Measurements from ENCODE around the gene PINLYP.

DNA sequence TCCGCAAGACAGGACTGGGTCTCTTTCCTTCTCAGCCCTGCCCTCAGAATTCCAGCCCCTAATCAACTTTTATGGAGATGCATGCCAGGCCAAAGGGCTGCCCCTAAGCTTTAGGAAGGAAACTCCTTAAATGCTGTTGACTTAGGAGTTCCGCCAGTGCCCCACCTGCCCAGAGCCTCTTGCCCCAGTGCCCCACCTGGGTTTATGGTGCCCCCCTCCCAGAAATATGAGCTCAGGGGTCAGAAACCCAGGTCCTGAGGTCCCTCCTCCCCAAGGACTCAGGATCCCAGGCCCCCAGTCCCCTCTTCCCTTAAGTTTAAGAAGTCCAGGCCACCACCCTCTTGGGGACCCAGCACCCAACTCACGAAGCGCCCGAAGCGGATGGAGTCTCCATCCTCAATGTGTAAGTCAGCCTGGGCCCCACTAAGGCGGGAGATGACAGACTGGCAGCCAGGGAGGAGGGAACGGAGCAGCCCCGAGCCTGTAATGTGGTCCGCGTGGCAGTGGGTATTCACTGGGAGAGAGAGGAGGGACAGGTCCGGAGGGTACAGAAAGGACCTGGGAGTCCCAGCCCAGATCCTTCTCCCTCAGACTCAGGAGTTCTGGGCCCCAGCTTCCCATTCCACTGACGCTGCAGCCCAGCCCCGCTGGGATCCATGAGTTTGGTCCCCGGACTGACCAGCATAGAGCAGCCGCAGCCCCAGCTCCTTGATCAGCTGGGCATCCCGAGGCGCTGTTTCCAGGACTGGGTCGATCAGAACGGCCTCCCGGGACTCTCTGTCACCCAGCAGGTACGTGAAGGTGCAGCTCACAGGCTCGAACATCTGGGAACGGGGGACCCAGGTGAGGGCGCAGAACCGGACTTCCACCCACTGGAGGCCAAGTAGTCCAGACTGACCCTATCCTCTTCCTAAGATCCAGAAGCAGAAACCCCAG is 49.5 kb upstream of the PINLYP start:
- TF ChIP-seq, protein P1, sequence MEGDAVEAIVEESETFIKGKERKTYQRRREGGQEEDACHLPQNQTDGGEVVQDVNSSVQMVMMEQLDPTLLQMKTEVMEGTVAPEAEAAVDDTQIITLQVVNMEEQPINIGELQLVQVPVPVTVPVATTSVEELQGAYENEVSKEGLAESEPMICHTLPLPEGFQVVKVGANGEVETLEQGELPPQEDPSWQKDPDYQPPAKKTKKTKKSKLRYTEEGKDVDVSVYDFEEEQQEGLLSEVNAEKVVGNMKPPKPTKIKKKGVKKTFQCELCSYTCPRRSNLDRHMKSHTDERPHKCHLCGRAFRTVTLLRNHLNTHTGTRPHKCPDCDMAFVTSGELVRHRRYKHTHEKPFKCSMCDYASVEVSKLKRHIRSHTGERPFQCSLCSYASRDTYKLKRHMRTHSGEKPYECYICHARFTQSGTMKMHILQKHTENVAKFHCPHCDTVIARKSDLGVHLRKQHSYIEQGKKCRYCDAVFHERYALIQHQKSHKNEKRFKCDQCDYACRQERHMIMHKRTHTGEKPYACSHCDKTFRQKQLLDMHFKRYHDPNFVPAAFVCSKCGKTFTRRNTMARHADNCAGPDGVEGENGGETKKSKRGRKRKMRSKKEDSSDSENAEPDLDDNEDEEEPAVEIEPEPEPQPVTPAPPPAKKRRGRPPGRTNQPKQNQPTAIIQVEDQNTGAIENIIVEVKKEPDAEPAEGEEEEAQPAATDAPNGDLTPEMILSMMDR (conservative IDR thresholded peaks at IDR 0.05; ENCODE audit: low read length): no peak
- no peak for TF ChIP-seq EZH2phosphoT487 (IDR thresholded peaks at IDR 0.05; ENCODE audit: borderline replicate concordance)
